ENCODE measurements around the gene ANTXRL.

GRCh38 chr10:46270086-46270811 lies 16.5 kb upstream of the ANTXRL start:
- no peak for TF ChIP-seq CTCF (IDR thresholded peaks at IDR 0.05; ENCODE audit: low read depth, low read length, missing input control)
- TF ChIP-seq FOXA2 (IDR thresholded peaks at IDR 0.05) = no peak
- no peak for TF ChIP-seq SP1 (IDR thresholded peaks at IDR 0.05)
- no peak for TF ChIP-seq TAF1 (conservative IDR thresholded peaks at IDR 0.05)
- TF ChIP-seq RAD21 (IDR thresholded peaks at IDR 0.05) = no peak
- no peak for TF ChIP-seq EGR1 (IDR thresholded peaks at IDR 0.05; ENCODE audit: low read depth in 2 of 2)
- TF ChIP-seq YY1 (IDR thresholded peaks at IDR 0.05) = no peak
- TF ChIP-seq REST (IDR thresholded peaks at IDR 0.05) = no peak
- TF ChIP-seq, protein P1, sequence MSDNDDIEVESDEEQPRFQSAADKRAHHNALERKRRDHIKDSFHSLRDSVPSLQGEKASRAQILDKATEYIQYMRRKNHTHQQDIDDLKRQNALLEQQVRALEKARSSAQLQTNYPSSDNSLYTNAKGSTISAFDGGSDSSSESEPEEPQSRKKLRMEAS (IDR thresholded peaks at IDR 0.05) = no peak
